ENCODE measurements around the gene FAM149B1. TPM values are rescaled to one million over a fixed set of nuclear protein-coding genes. Genes with fewer than 3 reads are reported as not detected.

FAM149B1 gene
- total RNA-seq, 1 donor = 33.7 TPM

DNA sequence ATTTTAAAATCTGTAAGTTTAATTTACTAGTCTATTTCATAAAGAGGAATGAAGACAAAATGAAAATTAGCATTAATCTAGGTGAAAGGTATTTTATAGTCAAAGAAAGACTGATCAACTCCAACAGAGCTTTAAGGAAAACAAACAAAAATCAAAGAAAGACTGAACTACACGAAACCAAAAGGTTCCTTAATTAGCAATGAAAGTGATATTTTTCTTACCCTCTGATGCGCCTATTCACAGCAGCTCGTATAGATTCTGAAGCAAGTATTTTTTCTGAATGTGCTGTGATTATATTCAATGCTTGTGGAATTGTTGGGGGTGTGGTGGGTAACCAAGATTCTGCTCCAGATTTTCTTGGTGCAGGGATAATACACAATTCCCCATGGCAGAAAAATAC is 11.9 kb upstream of the FAM149B1 start:
- no peaks in the 10 kb centered on the region for H3K27me3 ChIP-seq (ENCODE audit: insufficient read depth, low read length)
- H3K9me3 ChIP-seq (ENCODE audit: low read depth, low read length) = no peaks in the 10 kb centered on the region
- H3K4me1 ChIP-seq (ENCODE audit: insufficient read depth, low read length) = no peaks in the 10 kb centered on the region
- TF ChIP-seq, protein P1, sequence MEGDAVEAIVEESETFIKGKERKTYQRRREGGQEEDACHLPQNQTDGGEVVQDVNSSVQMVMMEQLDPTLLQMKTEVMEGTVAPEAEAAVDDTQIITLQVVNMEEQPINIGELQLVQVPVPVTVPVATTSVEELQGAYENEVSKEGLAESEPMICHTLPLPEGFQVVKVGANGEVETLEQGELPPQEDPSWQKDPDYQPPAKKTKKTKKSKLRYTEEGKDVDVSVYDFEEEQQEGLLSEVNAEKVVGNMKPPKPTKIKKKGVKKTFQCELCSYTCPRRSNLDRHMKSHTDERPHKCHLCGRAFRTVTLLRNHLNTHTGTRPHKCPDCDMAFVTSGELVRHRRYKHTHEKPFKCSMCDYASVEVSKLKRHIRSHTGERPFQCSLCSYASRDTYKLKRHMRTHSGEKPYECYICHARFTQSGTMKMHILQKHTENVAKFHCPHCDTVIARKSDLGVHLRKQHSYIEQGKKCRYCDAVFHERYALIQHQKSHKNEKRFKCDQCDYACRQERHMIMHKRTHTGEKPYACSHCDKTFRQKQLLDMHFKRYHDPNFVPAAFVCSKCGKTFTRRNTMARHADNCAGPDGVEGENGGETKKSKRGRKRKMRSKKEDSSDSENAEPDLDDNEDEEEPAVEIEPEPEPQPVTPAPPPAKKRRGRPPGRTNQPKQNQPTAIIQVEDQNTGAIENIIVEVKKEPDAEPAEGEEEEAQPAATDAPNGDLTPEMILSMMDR (IDR thresholded peaks at IDR 0.05; ENCODE audit: extremely low read depth, low read depth, low read length) = no peak
- peaks cover 54% of the 10 kb centered on the region for H3K36me3 ChIP-seq (ENCODE audit: insufficient read depth, low read length)
- no peak for DNase-seq (ENCODE audit: insufficient read length, low spot score, missing footprints)
- H3K4me3 ChIP-seq (ENCODE audit: insufficient read depth, low read length) = no peak overlapping the region
- no peak overlapping the region for H2AFZ ChIP-seq (ENCODE audit: low read length)
- no peak overlapping the region for H3K4me2 ChIP-seq (ENCODE audit: insufficient read depth, low read length)
- peaks cover 7% of the 10 kb centered on the region for H4K20me1 ChIP-seq (ENCODE audit: insufficient read depth, low read length)
- no peak overlapping the region for H3K27ac ChIP-seq (ENCODE audit: low read depth, low read length)
- H3K79me2 ChIP-seq (ENCODE audit: insufficient read depth, low read length) = peaks cover 24% of the 10 kb centered on the region

DNA sequence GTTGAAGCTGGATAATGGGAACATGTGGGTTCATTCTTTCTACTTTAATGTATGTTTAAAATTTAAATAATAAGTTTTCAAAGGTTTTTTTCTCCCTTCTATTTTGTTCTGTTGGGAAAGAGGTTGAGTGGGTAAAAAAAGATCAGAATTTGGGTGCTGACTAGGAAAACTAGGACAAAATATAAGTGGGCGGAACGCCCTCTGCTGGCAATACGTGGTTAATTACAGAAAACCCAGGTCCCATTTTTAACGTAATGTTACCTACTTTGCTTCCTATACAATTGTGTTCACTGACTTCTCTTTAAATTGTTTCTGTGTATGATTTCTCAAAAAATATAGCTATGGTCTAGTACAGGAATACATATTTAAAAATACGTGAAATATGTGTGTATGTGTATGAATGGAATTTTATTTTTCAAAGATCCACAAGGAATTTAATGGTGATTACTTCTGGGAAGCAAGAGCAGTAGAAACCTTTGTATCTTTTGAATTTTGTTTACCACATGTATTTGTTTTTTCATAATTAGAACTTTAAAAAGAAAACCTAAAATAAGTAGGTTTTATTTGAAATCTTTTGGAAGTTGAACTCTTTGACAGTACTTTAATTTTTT is 8.8 kb upstream of the FAM149B1 start:
- TF ChIP-seq, protein P1 (IDR thresholded peaks at IDR 0.05; ENCODE audit: extremely low read depth, low read depth, low read length) = peak; percentile 80
- H3K79me2 ChIP-seq (ENCODE audit: insufficient read depth, low read length) = peaks cover 48% of the 10 kb centered on the region

DNA sequence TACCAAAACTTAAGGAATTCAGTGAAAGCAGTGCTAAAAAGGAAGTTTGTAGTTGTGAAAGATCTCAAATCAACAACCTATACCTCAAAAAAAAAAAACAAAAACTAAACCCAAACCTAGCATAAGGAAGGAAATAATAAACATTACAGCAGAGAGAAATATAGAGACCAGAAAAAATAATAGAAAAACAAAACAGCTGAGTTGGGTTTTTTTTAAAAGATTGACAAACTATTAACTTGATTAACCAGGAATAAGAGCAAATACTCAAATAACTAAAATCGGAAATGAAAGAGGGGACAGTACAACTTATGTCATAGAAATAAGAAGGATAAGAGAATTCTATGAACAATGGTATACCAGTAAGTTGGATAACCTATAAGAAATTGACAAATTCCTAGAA is 6.8 kb upstream of the FAM149B1 start:
- no peak overlapping the region for H3K4me2 ChIP-seq (ENCODE audit: insufficient read depth, low read length)
- H3K4me3 ChIP-seq (ENCODE audit: insufficient read depth, low read length) = no peak overlapping the region
- H2AFZ ChIP-seq (ENCODE audit: low read length) = no peak overlapping the region
- peaks cover 7% of the 10 kb centered on the region for H3K4me1 ChIP-seq (ENCODE audit: insufficient read depth, low read length)
- H3K36me3 ChIP-seq (ENCODE audit: insufficient read depth, low read length) = peaks cover 36% of the 10 kb centered on the region
- TF ChIP-seq, protein P1 (IDR thresholded peaks at IDR 0.05; ENCODE audit: extremely low read depth, low read depth, low read length) = no peak
- no peak for DNase-seq (ENCODE audit: insufficient read length, low spot score, missing footprints)
- H3K9me3 ChIP-seq (ENCODE audit: low read depth, low read length) = no peaks in the 10 kb centered on the region
- H3K27ac ChIP-seq (ENCODE audit: low read depth, low read length) = no peak overlapping the region
- H3K27me3 ChIP-seq (ENCODE audit: insufficient read depth, low read length) = no peaks in the 10 kb centered on the region
- H4K20me1 ChIP-seq (ENCODE audit: insufficient read depth, low read length) = peaks cover 15% of the 10 kb centered on the region
- H3K79me2 ChIP-seq (ENCODE audit: insufficient read depth, low read length) = peaks cover 61% of the 10 kb centered on the region

More for the DNA sequence above, 8.8 kb upstream of the FAM149B1 start:
- H4K20me1 ChIP-seq (ENCODE audit: insufficient read depth, low read length) = peaks cover 13% of the 10 kb centered on the region
- no peaks in the 10 kb centered on the region for H3K27me3 ChIP-seq (ENCODE audit: insufficient read depth, low read length)
- no peak overlapping the region for H3K27ac ChIP-seq (ENCODE audit: low read depth, low read length)
- no peak overlapping the region for H3K4me2 ChIP-seq (ENCODE audit: insufficient read depth, low read length)
- H3K9me3 ChIP-seq (ENCODE audit: low read depth, low read length) = no peaks in the 10 kb centered on the region
- no peak overlapping the region for H3K4me3 ChIP-seq (ENCODE audit: insufficient read depth, low read length)
- no peak overlapping the region for H2AFZ ChIP-seq (ENCODE audit: low read length)
- H3K36me3 ChIP-seq (ENCODE audit: insufficient read depth, low read length) = peaks cover 47% of the 10 kb centered on the region
- H3K4me1 ChIP-seq (ENCODE audit: insufficient read depth, low read length) = peaks cover 7% of the 10 kb centered on the region
- DNase-seq (ENCODE audit: insufficient read length, low spot score, missing footprints) = no peak

DNA sequence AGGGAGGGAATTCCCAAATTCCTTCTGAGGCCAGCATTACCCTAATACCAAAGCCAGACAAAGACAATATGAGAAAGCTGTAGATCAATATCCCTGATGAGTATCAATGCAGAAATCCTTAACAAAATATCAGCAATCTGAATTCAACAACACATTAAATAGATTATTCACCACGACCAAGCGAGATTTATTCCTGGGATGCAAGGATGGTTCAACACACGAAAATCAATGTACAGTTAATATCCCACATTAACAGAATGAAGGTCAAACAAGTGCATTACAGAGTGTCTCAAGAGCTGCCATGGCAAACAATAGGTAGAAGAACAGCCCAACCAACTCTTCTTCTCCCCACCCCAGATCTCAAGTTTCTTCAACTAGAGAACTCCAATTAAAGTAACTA is 6.3 kb upstream of the FAM149B1 start:
- H3K4me2 ChIP-seq (ENCODE audit: insufficient read depth, low read length) = no peak overlapping the region
- peaks cover 15% of the 10 kb centered on the region for H4K20me1 ChIP-seq (ENCODE audit: insufficient read depth, low read length)
- no peak overlapping the region for H2AFZ ChIP-seq (ENCODE audit: low read length)
- TF ChIP-seq, protein P1 (IDR thresholded peaks at IDR 0.05; ENCODE audit: extremely low read depth, low read depth, low read length) = no peak
- peaks cover 31% of the 10 kb centered on the region for H3K36me3 ChIP-seq (ENCODE audit: insufficient read depth, low read length)
- no peak overlapping the region for H3K4me3 ChIP-seq (ENCODE audit: insufficient read depth, low read length)
- peaks cover 8% of the 10 kb centered on the region for H3K4me1 ChIP-seq (ENCODE audit: insufficient read depth, low read length)
- no peaks in the 10 kb centered on the region for H3K27me3 ChIP-seq (ENCODE audit: insufficient read depth, low read length)
- H3K79me2 ChIP-seq (ENCODE audit: insufficient read depth, low read length) = peaks cover 67% of the 10 kb centered on the region
- DNase-seq (ENCODE audit: insufficient read length, low spot score, missing footprints) = no peak
- no peaks in the 10 kb centered on the region for H3K9me3 ChIP-seq (ENCODE audit: low read depth, low read length)
- H3K27ac ChIP-seq (ENCODE audit: low read depth, low read length) = no peak overlapping the region

Measured in osteoblast (primary cell).